Mucosa of descending colon (tissue), 3 donors: Measurements from ENCODE around the gene KCND2. TPM values are rescaled to one million over a fixed set of nuclear protein-coding genes. Genes with fewer than 3 reads are reported as not detected.

ENCODE experiments used
- ATAC-seq: fragments of 200-7000 bp; cut with Tn5 transposase; one replicate; pipeline ENCODE4 v1.9.1; 2020; ENCODE audit warnings: mild to moderate bottlenecking, moderate library complexity
- DNase-seq, 3 donors: peaks; one replicate each; pipeline ENCODE4 v3.0.0-alpha.2; 2020
- H3K36me3 ChIP-seq: fragments of 200-600 bp; one replicate; pipeline ENCODE4 v1.8.0; 2021; ENCODE audit warnings: low read depth, mild to moderate bottlenecking
- H3K4me1 ChIP-seq: fragments of 200-600 bp; one replicate; pipeline ENCODE4 v1.8.0; 2021; ENCODE audit warnings: low read depth, mild to moderate bottlenecking
- H3K4me3 ChIP-seq: fragments of 200-600 bp; one replicate; pipeline ENCODE4 v1.8.0; 2021; ENCODE audit warnings: mild to moderate bottlenecking
- H3K9me3 ChIP-seq: fragments of 200-600 bp; one replicate; pipeline ENCODE4 v1.8.0; 2021; ENCODE audit warnings: mild to moderate bottlenecking
- CTCF ChIP-seq: fragments of 200-600 bp; IDR thresholded peaks from one replicate; pipeline ENCODE4 v1.8.0; 2022; ENCODE audit warnings: antibody characterized with exemption, mild to moderate bottlenecking
- intact Hi-C, 2 donors: fragments of 100-400 bp; cut with DNase I in 1 of 2; cut with micrococcal nuclease in 1 of 2; formaldehyde crosslinking; loops; one replicate each; pipeline versions ENCODE4 v1.11.0 to v1.11.1; 2022; cut with DNase I, micrococcal nuclease
- total RNA-seq, 3 donors: library from RNA; stranded (reverse); fragmentation: NEBNext Ultra II Directional in 2 of 3; extraction: Animal tissue kit (Norgen Biotek cat#: 25700) in 2 of 3; gene quantifications; one replicate each; pipeline versions ENCODE4 v1.2.1 to v1.2.4, GENCODE V29; 2021 to 2023
- donor health status: DM: no; HTN: no; CAD: no; lungs with moderate emphysema.
- donor health status: DM: no; HTN: no; CAD: no.
- donor health status: DM: no; HTN: yes; CAD: no.

KCND2 gene
- total RNA-seq, 3 donors from 2014 or later, result 0.09 to 0.98 (median 0.41) TPM

GRCh38 chr7:120373174-120373573, 100.2 kb downstream of the KCND2 start:
- H3K4me3 ChIP-seq, result no peak overlapping the region
- H3K4me1 ChIP-seq, result no peaks in the 10 kb centered on the region
- no peak for ATAC-seq
- TF ChIP-seq CTCF, result no peak
- intact Hi-C loops, result no loop called here
- DNase-seq, result no peak
- H3K36me3 ChIP-seq, result no peaks in the 10 kb centered on the region
- H3K9me3 ChIP-seq, result no peaks in the 10 kb centered on the region

- no peaks in the 10 kb centered on the region for H3K4me1 ChIP-seq
Observed at GRCh38 chr7:120394595-120394994, 121.6 kb downstream of the KCND2 start.

DNA sequence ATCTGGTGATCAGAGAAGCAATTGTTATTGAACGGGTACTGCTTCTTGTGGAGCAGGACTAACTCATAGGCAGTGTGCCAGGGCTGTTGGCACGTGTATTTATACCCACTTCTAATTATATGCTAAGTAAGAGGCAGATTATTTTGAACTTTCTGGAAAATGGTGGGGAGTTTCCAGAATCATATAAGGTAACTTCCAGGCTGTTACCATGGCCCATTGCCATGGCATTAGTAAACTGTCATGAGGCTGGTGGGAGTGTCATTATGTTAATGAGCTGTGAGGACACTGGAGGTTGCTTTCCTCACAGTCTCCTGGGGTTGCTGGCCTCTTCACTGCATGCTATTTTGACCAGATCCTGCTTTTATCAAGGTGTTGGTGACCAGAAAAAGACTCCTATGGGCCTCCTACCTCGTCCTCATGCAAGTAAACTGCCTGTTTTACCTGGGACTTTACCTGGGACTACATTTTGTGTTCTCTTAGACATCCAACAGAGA, 122.6 kb downstream of the KCND2 start:
- Histone ChIP-seq H3K4me1 (no peaks in the 10 kb centered on the region), H3K36me3 (no peaks in the 10 kb centered on the region), H3K9me3 (no peaks in the 10 kb centered on the region), H3K4me3 (no peak overlapping the region)
- intact Hi-C loops, result no loop called here
- DNase-seq (no peak), ATAC-seq (no peak)
- TF ChIP-seq CTCF, result no peak

More at GRCh38 chr7:120394595-120394994, 121.6 kb downstream of the KCND2 start:
- TF ChIP-seq CTCF, result no peak
- no peaks in the 10 kb centered on the region for H3K9me3 ChIP-seq
- no peak for DNase-seq
- intact Hi-C loops, result no loop called here
- H3K36me3 ChIP-seq, result no peaks in the 10 kb centered on the region
- H3K4me3 ChIP-seq, result no peak overlapping the region
- no peak for ATAC-seq

DNA sequence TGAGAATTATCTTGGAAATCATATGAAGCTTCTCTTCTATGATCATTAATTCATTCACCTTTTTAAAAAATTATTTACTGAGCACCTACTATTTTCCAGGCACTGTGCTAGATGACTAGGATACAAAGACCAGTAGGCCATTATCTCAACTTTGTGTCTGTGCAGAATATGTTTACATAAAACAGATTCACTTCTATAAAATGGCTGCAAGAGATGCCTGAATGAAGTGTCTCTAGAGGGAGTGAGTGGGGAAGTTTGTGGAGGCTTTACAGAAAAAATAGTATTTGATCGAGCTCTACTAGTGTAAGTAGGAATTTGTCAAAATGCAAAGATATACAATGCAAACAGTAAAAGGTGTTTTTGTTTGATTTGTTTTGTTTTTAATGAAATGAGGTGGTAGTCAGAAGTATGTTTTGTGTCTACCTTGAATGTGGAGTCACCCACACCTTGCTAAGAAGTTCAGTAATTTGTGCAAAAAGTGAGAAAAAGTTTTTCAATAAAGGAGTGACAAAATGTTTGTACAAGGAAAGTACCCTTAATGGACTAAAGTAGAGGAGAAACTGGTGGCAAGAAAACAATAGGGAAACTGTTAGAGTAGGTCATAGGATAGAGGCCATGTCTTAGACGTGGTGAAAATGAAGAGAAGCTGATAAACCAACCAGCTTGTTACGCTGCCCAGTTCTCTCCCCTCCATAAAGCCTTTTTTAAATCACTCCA, 125.5 kb downstream of the KCND2 start:
- Histone ChIP-seq H3K9me3 (no peaks in the 10 kb centered on the region), H3K4me3 (no peak overlapping the region), H3K4me1 (no peaks in the 10 kb centered on the region), H3K36me3 (no peaks in the 10 kb centered on the region)
- DNase-seq (no peak), ATAC-seq (no peak)
- intact Hi-C loops, result no loop called here
- TF ChIP-seq CTCF, result no peak

DNA sequence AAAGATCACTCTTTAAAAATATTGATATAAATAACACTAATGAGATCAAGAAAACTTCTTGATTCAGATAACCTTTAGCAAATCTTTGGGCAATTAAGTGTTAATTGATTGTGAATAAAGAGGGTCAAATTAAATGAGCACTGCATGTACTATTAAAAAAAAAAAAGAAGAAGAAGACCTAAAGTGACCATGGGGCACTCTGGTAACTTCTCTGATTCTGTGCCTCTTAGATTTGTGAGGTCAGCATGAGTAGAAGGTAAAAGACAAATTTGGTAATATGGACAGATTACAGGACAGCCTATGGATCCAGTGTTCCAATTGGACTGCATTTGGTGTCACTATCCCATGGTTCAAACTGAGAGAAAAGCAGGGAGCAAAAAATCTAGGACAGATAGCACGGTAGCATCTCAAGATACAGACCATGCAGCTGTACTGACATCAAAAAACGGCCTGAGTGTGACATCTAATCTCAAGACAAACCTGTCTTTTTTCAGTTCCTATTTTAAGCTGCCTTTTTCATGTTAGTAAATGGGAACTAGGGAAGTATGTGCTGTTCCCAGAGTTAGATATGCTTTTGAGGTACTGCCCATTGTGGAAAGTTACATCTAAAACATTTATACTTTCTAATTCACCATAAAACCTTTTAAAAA, 128.0 kb downstream of the KCND2 start:
- no peak overlapping the region for H3K4me3 ChIP-seq
- ATAC-seq (no peak), DNase-seq (no peak)
- intact Hi-C loops, result no loop called here
- no peaks in the 10 kb centered on the region for H3K9me3 ChIP-seq
- TF ChIP-seq CTCF, result no peak
- H3K36me3 ChIP-seq, result no peaks in the 10 kb centered on the region
- H3K4me1 ChIP-seq, result no peaks in the 10 kb centered on the region
